HG02885 (cell line): Measurements from ENCODE around the gene JDP2.

Experiments used
- ATAC-seq: cut with Tn5 transposase; IDR thresholded peaks from one replicate; pipeline ENCODE4 v1.9.1; 2021; ENCODE audit warnings: mild to moderate bottlenecking; ENCODE audit not compliant: unreplicated experiment, poor library complexity

The JDP2 gene

GRCh38 chr14:75409316-75410205 is 18.3 kb upstream of the JDP2 start:
- ATAC-seq = no peak

GRCh38 chr14:75411214-75411540 is 16.6 kb upstream of the JDP2 start:
- ATAC-seq = no peak

GRCh38 chr14:75413013-75413412 is 14.8 kb upstream of the JDP2 start:
- no peak for ATAC-seq

GRCh38 chr14:75417674-75418073 is 10.1 kb upstream of the JDP2 start:
- no peak for ATAC-seq

GRCh38 chr14:75418850-75419768 is 8.7 kb upstream of the JDP2 start:
- peak; percentile 77 for ATAC-seq

GRCh38 chr14:75422169-75422568 is 5.7 kb upstream of the JDP2 start:
- no peak for ATAC-seq

- no peak for ATAC-seq
Observed at GRCh38 chr14:75424496-75424895, 3.3 kb upstream of the JDP2 start.

- no peak for ATAC-seq
Observed at GRCh38 chr14:75425446-75425845, 2.4 kb upstream of the JDP2 start.

- peak; percentile 58 for ATAC-seq
Observed at GRCh38 chr14:75426332-75427125, 1.3 kb upstream of the JDP2 start.

- ATAC-seq = peak; percentile 28
Observed at GRCh38 chr14:75427126-75427481, 718 bp upstream of the JDP2 start.

- peak; percentile 41 for ATAC-seq
Observed at GRCh38 chr14:75428230-75429104, 645 bp downstream of the JDP2 start.

GRCh38 chr14:75429562-75429961 is 1.7 kb downstream of the JDP2 start:
- ATAC-seq = no peak

- ATAC-seq = no peak
Observed at GRCh38 chr14:75430116-75430515, 2.3 kb downstream of the JDP2 start.

GRCh38 chr14:75430526-75430925 is 2.7 kb downstream of the JDP2 start:
- ATAC-seq = no peak

GRCh38 chr14:75430976-75431375 is 3.2 kb downstream of the JDP2 start:
- ATAC-seq = no peak

GRCh38 chr14:75431827-75432226 is 4.0 kb downstream of the JDP2 start:
- ATAC-seq = no peak

- ATAC-seq = no peak
Observed at GRCh38 chr14:75432411-75432810, 4.6 kb downstream of the JDP2 start.

GRCh38 chr14:75433631-75434071 is 5.8 kb downstream of the JDP2 start:
- ATAC-seq = no peak

- no peak for ATAC-seq
Observed at GRCh38 chr14:75434138-75434889, 6.5 kb downstream of the JDP2 start.
